Endothelial cell of umbilical vein (primary cell): ENCODE results near the gene KCTD10. TPM values are rescaled to one million over a fixed set of nuclear protein-coding genes. Genes with fewer than 3 reads are reported as not detected.

ENCODE experiments used
- BruUV-seq: library from RNA; stranded (reverse); fragments of 400-500 nt; replicated peaks from 2 replicates; lab custom pipeline; 2021; lab: Mats Ljungman, UMichigan
- CTCF ChIA-PET: fragments of 300-600, 350-600 bp; sonication (Branson Sonifier 250); formaldehyde crosslinking; loops from one replicate; lab custom pipeline; 2021; ENCODE audit warnings: antibody characterized with exemption, inconsistent platforms; lab: Charles Lee
- POLR2A ChIA-PET: fragments of 300-600, 350-600 bp; sonication (Branson Sonifier 250); formaldehyde crosslinking; loops from one replicate; lab custom pipeline; 2021; ENCODE audit warnings: antibody characterized with exemption, inconsistent platforms; lab: Charles Lee
- DNase-seq: peaks from one replicate; pipeline ENCODE4 v3.0.0-alpha.2; 2011; ENCODE audit warnings: low read depth, low spot score
- FAIRE-seq: peaks from 2 replicates; lab custom pipeline; 2011; peaks lifted over from hg19 to GRCh38; lab: Jason Lieb, UNC
- H2AFZ ChIP-seq: 2 replicates; pipeline ENCODE4 v1.6.0; 2012; ENCODE audit warnings: low read depth, low read length, control low read depth, inconsistent platforms
- H3K27ac ChIP-seq: 2 replicates; pipeline ENCODE4 v1.5.1; 2011; ENCODE audit warnings: low read depth, mild to moderate bottlenecking, control low read depth, low read length, moderate library complexity; ENCODE audit not compliant: insufficient read depth
- H3K27me3 ChIP-seq, 2 experiments: 2 replicates each; pipeline versions ENCODE4 v1.6.0 to v1.6.1; 2011; ENCODE audit warnings: low read length in 2 of 2, mixed read lengths in 1 of 2; ENCODE audit not compliant: control insufficient read depth in 2 of 2, insufficient read depth in 2 of 2
- H3K36me3 ChIP-seq, 2 experiments: 2 replicates in 1 of 2; 3 replicates in 1 of 2; pipeline ENCODE4 v1.5.1; 2011; ENCODE audit warnings: low read length in 2 of 2, mild to moderate bottlenecking in 1 of 2, moderate library complexity in 1 of 2; ENCODE audit not compliant: control insufficient read depth in 2 of 2, insufficient read depth in 2 of 2; ENCODE audit errors: extremely low read depth in 1 of 2
- H3K4me1 ChIP-seq: 3 replicates; pipeline ENCODE4 v1.5.1; 2011; ENCODE audit warnings: mild to moderate bottlenecking, low read length; ENCODE audit not compliant: control insufficient read depth, insufficient read depth; ENCODE audit errors: extremely low read depth
- H3K4me2 ChIP-seq: 2 replicates; pipeline ENCODE4 v1.6.1; 2011; ENCODE audit warnings: low read length, control low read depth, mixed read lengths; ENCODE audit not compliant: insufficient read depth
- H3K4me3 ChIP-seq, 3 experiments: fragments of 200-600 bp in 1 of 3; sonication (generic), shearing (Covaris generic) in 1 of 3; replicated peaks in 1 of 3; 2 replicates each; pipeline ENCODE4 v1.5.1; 2011 to 2016; ENCODE audit warnings: control low read depth in 3 of 3, low read length in 3 of 3, mild to moderate bottlenecking in 2 of 3, inconsistent platforms in 1 of 3, low read depth in 1 of 3, moderate library complexity in 1 of 3; ENCODE audit not compliant: insufficient read depth in 1 of 3
- H3K79me2 ChIP-seq: 2 replicates; pipeline ENCODE4 v1.6.0; 2012; ENCODE audit warnings: low read length, inconsistent platforms; ENCODE audit not compliant: control insufficient read depth, insufficient read depth
- H3K9ac ChIP-seq: replicated peaks from 2 replicates; pipeline ENCODE3; 2011; ENCODE audit warnings: low read length, control low read depth; ENCODE audit not compliant: insufficient read depth; ENCODE audit errors: extremely low read depth
- H3K9me1 ChIP-seq: replicated peaks from 3 replicates; pipeline ENCODE4 v1.6.0; 2011; ENCODE audit warnings: mild to moderate bottlenecking, low read length; ENCODE audit not compliant: control insufficient read depth, insufficient read depth; ENCODE audit errors: extremely low read depth
- H3K9me3 ChIP-seq: replicated peaks from 2 replicates; pipeline ENCODE4 v1.5.1; 2012; ENCODE audit warnings: low read length, inconsistent platforms; ENCODE audit not compliant: control insufficient read depth, insufficient read depth
- H4K20me1 ChIP-seq: replicated peaks from 2 replicates; pipeline ENCODE3; 2011; ENCODE audit warnings: mild to moderate bottlenecking, low read length; ENCODE audit not compliant: control insufficient read depth, insufficient read depth; ENCODE audit errors: extremely low read depth
- CTCF ChIP-seq, 2 donors: IDR thresholded peaks; 1 replicate in 1 of 2; 2 replicates in 1 of 2; pipeline ENCODE4 v1.5.1; 2011; ENCODE audit warnings: low read length in 2 of 2, mild to moderate bottlenecking in 2 of 2, moderate library complexity in 2 of 2, control low read depth in 1 of 2, inconsistent platforms in 1 of 2, low read depth in 1 of 2; ENCODE audit not compliant: insufficient read depth in 1 of 2; ENCODE audit errors: extremely low read depth in 1 of 2
- EZH2 ChIP-seq: IDR thresholded peaks from 2 replicates; pipeline ENCODE4 v1.6.1; 2012; ENCODE audit warnings: borderline replicate concordance, low read depth, mild to moderate bottlenecking, moderate library complexity, low read length, inconsistent platforms; ENCODE audit not compliant: severe bottlenecking
- FOS ChIP-seq: IDR thresholded peaks from 2 replicates; pipeline ENCODE4 v1.6.1; 2011; ENCODE audit warnings: mild to moderate bottlenecking, low read length, moderate library complexity, borderline replicate concordance; ENCODE audit not compliant: insufficient read depth
- GATA2 ChIP-seq: IDR thresholded peaks from 2 replicates; pipeline ENCODE4 v1.7.0; 2011; ENCODE audit warnings: low read depth, mild to moderate bottlenecking, moderate library complexity, mixed read lengths, low read length; ENCODE audit not compliant: insufficient read length, insufficient read depth
- JUN ChIP-seq: IDR thresholded peaks from 2 replicates; pipeline ENCODE4 v1.6.1; 2011; ENCODE audit warnings: borderline replicate concordance, low read depth; ENCODE audit not compliant: insufficient read length, insufficient read depth
- MAX ChIP-seq: IDR thresholded peaks from 2 replicates; pipeline ENCODE4 v1.6.1; 2011; ENCODE audit not compliant: insufficient read depth, insufficient read length
- MYC ChIP-seq: IDR thresholded peaks from one replicate; pipeline ENCODE4 v1.6.1; 2011; ENCODE audit warnings: mild to moderate bottlenecking, low read depth, low read length
- POLR2A ChIP-seq: IDR thresholded peaks from 2 replicates; pipeline ENCODE4 v1.6.1; 2012; ENCODE audit warnings: low read depth, mild to moderate bottlenecking, control low read depth, low read length
- POLR2AphosphoS5 ChIP-seq: IDR thresholded peaks from 2 replicates; pipeline ENCODE4 v1.6.1; 2012; ENCODE audit warnings: low read depth, mild to moderate bottlenecking, control low read depth, low read length, moderate library complexity; ENCODE audit not compliant: insufficient read depth
- dilution Hi-C: fragments of 300-500 bp; cut with MboI; formaldehyde crosslinking; loops from one replicate; pipeline ENCODE4 v1.15.0; 2019; ENCODE audit warnings: low sequenced_read_pairs; ENCODE audit not compliant: extremely low pct_ligation_motif_present
- intact Hi-C: fragments of 100-400 bp; cut with micrococcal nuclease; formaldehyde crosslinking; loops from one replicate; pipeline ENCODE4 v1.10.0; 2022
- polyA plus RNA-seq, 4 experiments: library from polyadenylated mRNA; depleted of rRNA in 3 of 4; stranded (reverse) in 3 of 4; unstranded in 1 of 4; fragments of >200 nt; gene quantifications; 2 replicates each; pipeline versions ENCODE4 v1.2.1 to v1.2.3, GENCODE V29; 2011 to 2012; ENCODE audit warnings: missing spikeins in 1 of 4
- total RNA-seq: library from RNA; stranded (reverse); gene quantifications from 2 replicates; pipeline ENCODE4 v1.2.3, GENCODE V29; 2021

Gene KCTD10
- total and polyA plus RNA-seq, 2 donors (not counting 3 experiments of a cell fraction or from before 2014, with no cell fraction given) = 101 to 112 TPM

- DNase-seq (no peak), FAIRE-seq (no peak)
- Histone ChIP-seq H3K27ac (no peak overlapping the region), H3K4me3 (no peak overlapping the region), H2AFZ (no peak overlapping the region), H3K4me1 (peaks cover 8% of the 10 kb centered on the region), H4K20me1 (no peaks in the 10 kb centered on the region), H3K9me3 (no peaks in the 10 kb centered on the region), H3K79me2 (no peaks in the 10 kb centered on the region), H3K36me3 (peaks cover 0 to 39% of the 10 kb centered on the region in 2 experiments), H3K4me2 (no peak overlapping the region), H3K9me1 (no peaks in the 10 kb centered on the region), H3K27me3 (no peaks in the 10 kb centered on the region), H3K9ac (no peak overlapping the region)
- intact Hi-C loops (no loop called here), dilution Hi-C loops (no loop called here)
- TF ChIP-seq POLR2A (no peak), POLR2AphosphoS5 (no peak), GATA2 (no peak), FOS (no peak), MYC (no peak), CTCF (IDR thresholded peaks at IDR 0.05; ENCODE audit: extremely low read depth in 1 of 2, insufficient read depth in 1 of 2, low read depth in 1 of 2, low read length in 2 of 2) (no peak), JUN (no peak), MAX (no peak), EZH2 (no peak)
- CTCF ChIA-PET = interaction anchor here (0.5 to 1.3 kb wide), 2 partner anchors 9 to 255 kb away, joined by 3 read pairs; no protein-coding TSS in a partner anchor
- POLR2A ChIA-PET = no interaction called here
- BruUV-seq = no TSS peak
Measured at GRCh38 chr12:109525279-109525585, 48.1 kb upstream of the KCTD10 start.
